WTC11 (cell line): ENCODE results near the gene FBXO24. TPM values are rescaled to one million over a fixed set of nuclear protein-coding genes. Genes with fewer than 3 reads are reported as not detected.
A peak's percentile ranks its signal among the peaks of the same experiment; 100 is the strongest.

Experiments
- ATAC-seq: fragments of 200-7000 bp; cut with Tn5 transposase; 2 replicates; pipeline ENCODE4 v1.10.0; 2021; ENCODE audit warnings: mild to moderate bottlenecking, moderate library complexity
- CTCF ChIA-PET: fragments of 300-600 bp; sonication (Branson Sonifier 250); formaldehyde crosslinking; loops from one replicate; lab custom pipeline; 2021; ENCODE audit warnings: antibody characterized with exemption; lab: Charles Lee
- POLR2A ChIA-PET: fragments of 350-600 bp; sonication (Branson Sonifier 250); formaldehyde crosslinking; loops from one replicate; lab custom pipeline; 2021; ENCODE audit warnings: antibody characterized with exemption; lab: Charles Lee
- DNase-seq: peaks from one replicate; pipeline ENCODE4 v3.0.0; 2021; ENCODE audit warnings: low spot score
- H3K27ac Mint-ChIP-seq: 2 replicates; pipeline ENCODE4 v1.8.0; 2021; ENCODE audit warnings: mixed read lengths
- H3K27me3 Mint-ChIP-seq: 2 replicates; pipeline ENCODE4 v1.8.0; 2021; ENCODE audit warnings: low read depth, mild to moderate bottlenecking, moderate library complexity, mixed read lengths
- H3K36me3 Mint-ChIP-seq: 2 replicates; pipeline ENCODE4 v1.8.0; 2021; ENCODE audit warnings: mixed read lengths
- H3K4me1 Mint-ChIP-seq: 2 replicates; pipeline ENCODE4 v1.8.0; 2022; ENCODE audit warnings: mixed read lengths
- H3K4me3 Mint-ChIP-seq: 2 replicates; pipeline ENCODE4 v1.8.0; 2021; ENCODE audit warnings: mild to moderate bottlenecking, moderate library complexity, mixed read lengths
- H3K9me3 Mint-ChIP-seq: 2 replicates; pipeline ENCODE4 v1.8.0; 2021; ENCODE audit warnings: mixed read lengths
- AFF4 ChIP-seq: sonication (generic); formaldehyde crosslinking; IDR thresholded peaks from 2 replicates; pipeline ENCODE4 v1.8.1; 2023; ENCODE audit warnings: mild to moderate bottlenecking, missing genetic modification reagents, borderline replicate concordance
- CDX4 ChIP-seq: fragments of 250-450 bp; sonication (Bioruptor Pico); IDR thresholded peaks from 2 replicates; pipeline ENCODE4 v1.9.0; 2021; ENCODE audit warnings: moderate library complexity, mild to moderate bottlenecking, inconsistent platforms, borderline replicate concordance
- E2F4 ChIP-seq: sonication (generic); formaldehyde crosslinking; IDR thresholded peaks from 2 replicates; pipeline ENCODE4 v1.8.1; 2022; ENCODE audit warnings: low read depth, mild to moderate bottlenecking, moderate library complexity, missing genetic modification reagents, borderline replicate concordance
- GABPB1 ChIP-seq: sonication (generic); formaldehyde crosslinking; IDR thresholded peaks from 2 replicates; pipeline ENCODE4 v1.8.1; 2023; ENCODE audit warnings: mild to moderate bottlenecking, missing genetic modification reagents
- IRF1 ChIP-seq: sonication (generic); formaldehyde crosslinking; IDR thresholded peaks from 2 replicates; pipeline ENCODE4 v1.8.0; 2023; ENCODE audit warnings: missing genetic modification reagents
- JUN ChIP-seq: sonication (generic); formaldehyde crosslinking; IDR thresholded peaks from 2 replicates; pipeline ENCODE4 v1.8.0; 2023; ENCODE audit warnings: mild to moderate bottlenecking, missing genetic modification reagents
- MXD4 ChIP-seq: fragments of 250-450 bp; sonication (Bioruptor Pico); IDR thresholded peaks from 2 replicates; pipeline ENCODE4 v1.8.0; 2021; ENCODE audit warnings: mild to moderate bottlenecking, moderate library complexity, borderline replicate concordance
- SP1 ChIP-seq: sonication (generic); formaldehyde crosslinking; conservative IDR thresholded peaks from 2 replicates; pipeline ENCODE4 v1.8.1; 2022; ENCODE audit warnings: missing genetic modification reagents
- ZBTB21 ChIP-seq: sonication (generic); formaldehyde crosslinking; IDR thresholded peaks from 2 replicates; pipeline ENCODE4 v1.8.1; 2023; ENCODE audit warnings: mild to moderate bottlenecking, missing genetic modification reagents, borderline replicate concordance
- ZNF532 ChIP-seq: fragments of 250-450 bp; sonication (Bioruptor Pico); IDR thresholded peaks from 2 replicates; pipeline ENCODE4 v1.9.0; 2021; ENCODE audit warnings: mild to moderate bottlenecking, borderline replicate concordance
- total RNA-seq: library from RNA; stranded (reverse); gene quantifications from 3 replicates; pipeline ENCODE4 v1.2.3, GENCODE V29; 2021

Gene FBXO24
- total RNA-seq, 1 experiment from 2014 or later, result 0.70 TPM

- Mint-ChIP-seq H3K4me1 (peaks cover 11% of the 10 kb centered on the region), H3K36me3 (no peaks in the 10 kb centered on the region)
- no peak for DNase-seq
- no peak for ATAC-seq
- TF ChIP-seq GABPB1 (0 out of 2 replicates have a peak, but pooled peaks have one; percentile 18), MXD4 (CRISPR knock-in tag) (no peak)
- TF ChIP-seq, all 79 proteins: peak for 1
- H3K4me3 Mint-ChIP-seq, result no peak within 1 kb of the TSS
- H3K27me3 Mint-ChIP-seq, result peaks cover 3% of the 10 kb centered on the region; the same call in 1 of the 2 replicates
- CTCF ChIA-PET, result interaction anchor here (0.6 to 2.0 kb wide), 10 partner anchors 9 to 158 kb away, joined by 3 to 42 read pairs (median 5); partner anchors contain the start of genes EPO, FBXO24, GNB2 and MOSPD3
- H3K9me3 Mint-ChIP-seq, result no peaks in the 10 kb centered on the region
- H3K27ac Mint-ChIP-seq, result no peak within 1 kb of the TSS
- POLR2A ChIA-PET, result interaction anchor here (0.7 to 0.8 kb wide), 2 partner anchors 35 to 52 kb away, joined by 3 read pairs; no protein-coding TSS in a partner anchor
Observed at GRCh38 chr7:100641463-100641859, 55.3 kb downstream of the FBXO24 start, which contains the start of gene TFR2. TFR2 (minus strand) TSS chr7:100641552; CDS start chr7:100641509, 43 bp downstream.

GRCh38 chr7:100641860-100642533, 55.9 kb downstream of the FBXO24 start:
- Mint-ChIP-seq H3K4me3 (no peak overlapping the region), H3K9me3 (no peaks in the 10 kb centered on the region), H3K4me1 (peaks cover 11% of the 10 kb centered on the region), H3K27me3 (no peaks in the 10 kb centered on the region; the same call in 1 of the 2 replicates), H3K27ac (no peak overlapping the region), H3K36me3 (no peaks in the 10 kb centered on the region)
- no peak for TF ChIP-seq ZBTB21 (CRISPR knock-in tag)
- no peak for TF ChIP-seq SP1
- no peak for TF ChIP-seq JUN
- TF ChIP-seq IRF1 (CRISPR knock-in tag), result no peak
- no peak for DNase-seq
- ChIA-PET POLR2A (interaction anchor here (0.6 to 0.8 kb wide), 3 partner anchors 35 to 202 kb away, joined by 3 to 4 read pairs (median 3); no protein-coding TSS in a partner anchor), CTCF (interaction anchor here (0.5 to 2.0 kb wide), 19 partner anchors 9 to 211 kb away, joined by 3 to 42 read pairs (median 4); partner anchors contain the start of genes ACTL6B, FBXO24, GNB2 and MOSPD3)
- ATAC-seq, result peak; percentile 5; the same call in 1 of the 2 replicates

- DNase-seq (peak; percentile 80), ATAC-seq (peak; percentile 90)
- H3K36me3 Mint-ChIP-seq, result no peaks in the 10 kb centered on the region
- ChIA-PET CTCF (interaction anchor here (0.5 to 2.0 kb wide), 19 partner anchors 10 to 210 kb away, joined by 3 to 42 read pairs (median 4); partner anchors contain the start of genes ACTL6B, FBXO24, GNB2 and MOSPD3), POLR2A (interaction anchor here (0.8 kb wide), 1 partner anchor 53 kb away, joined by 3 read pairs; no protein-coding TSS in a partner anchor)
- H3K4me1 Mint-ChIP-seq, result peaks cover 14% of the 10 kb centered on the region
- H3K4me3 Mint-ChIP-seq, result no peak overlapping the region
- H3K9me3 Mint-ChIP-seq, result no peaks in the 10 kb centered on the region
- TF ChIP-seq AFF4 (CRISPR knock-in tag) (no peak), ZNF532 (no peak), CDX4 (CRISPR knock-in tag) (no peak), E2F4 (CRISPR knock-in tag) (no peak), IRF1 (CRISPR knock-in tag) (no peak)
- H3K27me3 Mint-ChIP-seq, result peaks cover under 1% of the 10 kb centered on the region; the same call in 1 of the 2 replicates
- no peak overlapping the region for H3K27ac Mint-ChIP-seq
Observed at GRCh38 chr7:100642534-100642907, 56.4 kb downstream of the FBXO24 start.
